Measurements from ENCODE around the gene AP1M1.
"Not testable (repeated sequence)": the region's sequence is repeated elsewhere in the genome, so short reads cannot be mapped to it uniquely, and the experiment has no call there.

AP1M1 gene
- 81.0 to 87.6 reads per million in 2 donors for total RNA-seq

DNA sequence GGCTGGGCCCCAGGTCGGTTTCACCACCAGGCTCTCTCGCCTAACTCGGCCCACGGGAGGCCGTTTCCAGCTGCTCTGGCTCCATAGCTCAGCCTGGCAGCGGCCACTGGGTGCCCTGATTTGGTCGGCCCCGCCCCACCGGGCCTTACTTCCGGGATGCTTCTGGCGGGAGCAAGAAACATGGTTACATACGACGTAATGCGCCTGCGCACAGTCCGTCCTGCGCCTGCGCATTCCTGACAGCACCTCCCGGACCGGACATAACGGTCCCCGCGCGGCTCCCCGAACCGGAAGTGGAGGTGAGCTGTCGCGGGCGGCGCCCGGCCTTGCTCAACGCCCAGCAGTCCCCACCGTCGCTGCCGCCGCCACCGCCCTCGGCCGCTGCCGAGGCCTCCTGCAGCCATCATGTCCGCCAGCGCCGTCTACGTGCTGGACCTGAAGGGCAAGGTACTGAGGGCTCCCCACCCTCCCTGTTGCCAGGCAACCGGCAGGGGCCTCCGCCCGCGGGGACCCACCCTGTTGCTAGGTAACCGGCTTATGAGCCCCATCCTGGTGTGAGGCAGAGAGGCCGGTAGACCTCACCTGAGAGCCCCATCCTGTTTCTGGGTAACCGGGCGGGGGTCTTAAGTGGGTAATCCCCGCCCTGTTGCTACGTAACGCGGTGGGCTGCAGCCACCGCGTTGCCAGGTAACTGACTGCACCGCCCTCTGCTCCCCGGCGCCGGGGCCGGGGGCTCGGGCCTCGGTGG, at the start of gene AP1M1:
Gene AP1M1, plus strand, starts transcription at position 290 of the 748 bp plus-strand sequence. Its CDS starts 116 bp downstream, at position 406.
- peak; percentile 97 for DNase-seq

GRCh38 chr19:16148443-16149229, 49.1 kb upstream of the AP1M1 start:
- DNase-seq = no peak

GRCh38 chr19:16153582-16154336, 44.0 kb upstream of the AP1M1 start:
- DNase-seq = no peak

DNA sequence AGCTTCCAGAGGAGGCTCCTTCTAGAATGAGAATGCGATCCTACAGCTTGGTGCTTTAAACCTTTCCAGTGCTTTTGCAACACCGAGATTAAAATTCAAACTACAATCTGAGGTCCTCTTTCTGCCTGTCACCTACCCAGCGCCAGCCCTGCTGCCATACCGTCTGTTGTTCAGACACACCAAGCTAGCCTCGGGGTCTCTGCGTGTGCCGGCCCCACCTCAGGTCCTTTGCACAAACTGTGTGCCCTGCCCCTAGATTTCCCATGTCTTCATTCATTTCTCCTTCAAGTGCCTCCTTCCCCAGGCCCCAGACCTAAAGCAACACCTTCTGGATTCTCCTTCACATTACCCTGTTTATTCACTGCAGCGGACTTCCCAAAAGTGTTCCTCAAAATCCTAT, 43.2 kb upstream of the AP1M1 start:
- DNase-seq = no peak

DNA sequence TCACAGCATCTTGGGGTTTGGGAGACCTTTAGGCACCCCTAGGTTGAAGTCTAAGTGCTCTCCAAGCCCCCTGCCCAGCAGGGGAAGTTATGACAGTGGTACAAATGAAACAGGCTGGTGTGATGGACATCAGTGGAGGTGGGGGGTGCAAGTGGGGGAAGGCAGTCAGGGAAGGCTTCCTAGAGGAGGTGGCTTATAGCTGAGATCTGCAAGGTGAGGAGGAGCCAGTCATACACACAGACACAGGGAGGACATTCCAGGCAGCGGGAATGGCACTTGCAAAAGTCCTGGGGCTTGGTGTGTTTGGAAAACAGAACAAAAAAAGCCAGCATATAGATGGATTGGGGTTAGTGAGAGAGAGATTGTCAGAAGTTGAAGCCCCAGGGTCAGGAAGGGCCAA, 42.6 kb upstream of the AP1M1 start:
- DNase-seq = no peak

DNA sequence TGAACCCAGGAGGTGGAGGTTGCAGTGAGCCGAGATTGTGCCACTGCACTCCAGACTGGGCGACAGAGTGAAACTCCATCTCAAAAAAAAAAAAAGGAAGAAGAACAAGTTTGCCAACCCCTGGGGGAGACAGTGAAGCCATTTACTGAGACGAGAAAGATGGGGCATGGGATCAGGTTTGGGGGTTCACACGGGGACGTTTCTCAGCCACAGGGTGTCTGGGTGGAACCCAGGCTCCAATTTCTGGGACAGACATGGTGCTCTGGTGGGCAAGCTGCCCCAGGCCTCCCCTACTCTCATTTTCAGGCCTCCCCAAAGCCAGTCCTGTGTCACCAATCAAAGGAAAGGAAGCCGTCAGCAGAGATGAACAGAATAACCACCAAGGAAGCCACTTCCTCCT, 40.8 kb upstream of the AP1M1 start:
- no peak for DNase-seq

- DNase-seq = no peak
Observed at GRCh38 chr19:16157601-16158000, 40.1 kb upstream of the AP1M1 start.

DNA sequence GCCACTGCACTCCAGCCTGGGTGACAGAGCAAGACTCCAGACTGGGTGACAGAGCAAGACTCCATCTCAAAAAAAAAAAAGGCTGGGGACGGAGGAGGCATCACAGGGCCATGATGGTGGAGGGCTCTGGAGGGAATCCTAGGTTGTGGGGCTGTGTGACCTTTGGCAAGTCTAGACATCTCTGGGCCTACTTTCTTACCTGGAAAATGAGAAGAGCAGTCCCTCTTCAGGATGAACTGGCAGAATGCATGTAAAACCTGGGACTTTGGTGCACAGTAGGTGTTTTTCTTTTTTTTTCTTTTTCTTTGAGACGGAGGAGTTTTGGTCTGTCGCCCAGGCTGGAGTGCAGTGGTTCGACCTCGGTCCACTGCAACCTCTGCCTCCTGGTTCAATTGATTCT, 38.1 kb upstream of the AP1M1 start:
- DNase-seq = no peak

- DNase-seq = no peak
Observed at GRCh38 chr19:16160445-16160942, 37.2 kb upstream of the AP1M1 start.

DNA sequence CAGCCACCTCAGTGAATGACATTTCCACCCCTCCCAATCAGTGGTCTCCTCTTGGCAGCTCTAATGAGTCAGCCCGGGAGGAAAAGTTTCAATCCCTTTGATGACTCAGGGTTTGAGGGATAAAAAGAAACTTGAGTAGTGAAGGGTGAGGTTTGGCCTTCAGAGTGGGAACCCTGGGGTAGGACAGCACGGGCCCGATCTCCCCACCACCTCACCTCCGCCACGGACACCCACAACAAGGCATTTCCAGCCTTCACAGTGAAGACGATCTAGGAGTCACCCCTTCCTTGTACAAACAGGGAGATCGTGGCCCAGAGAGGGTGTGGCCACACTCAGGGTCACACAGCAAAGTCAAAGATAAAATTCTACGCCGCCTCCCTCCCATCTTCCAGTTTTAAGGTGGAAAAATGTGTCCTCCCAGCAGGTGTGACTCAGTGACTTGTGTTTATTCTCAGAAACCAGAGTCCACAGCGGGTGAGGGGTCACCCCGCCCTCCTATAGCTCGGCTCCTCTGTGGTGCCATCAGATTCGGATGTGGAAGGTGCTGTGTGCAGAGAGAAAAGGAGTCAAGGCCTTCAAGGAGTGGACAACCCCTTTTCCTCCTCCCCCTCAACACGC, 36.7 kb upstream of the AP1M1 start:
- no peak for DNase-seq

- no peak for DNase-seq
Observed at GRCh38 chr19:16161840-16162239, 35.9 kb upstream of the AP1M1 start.

DNA sequence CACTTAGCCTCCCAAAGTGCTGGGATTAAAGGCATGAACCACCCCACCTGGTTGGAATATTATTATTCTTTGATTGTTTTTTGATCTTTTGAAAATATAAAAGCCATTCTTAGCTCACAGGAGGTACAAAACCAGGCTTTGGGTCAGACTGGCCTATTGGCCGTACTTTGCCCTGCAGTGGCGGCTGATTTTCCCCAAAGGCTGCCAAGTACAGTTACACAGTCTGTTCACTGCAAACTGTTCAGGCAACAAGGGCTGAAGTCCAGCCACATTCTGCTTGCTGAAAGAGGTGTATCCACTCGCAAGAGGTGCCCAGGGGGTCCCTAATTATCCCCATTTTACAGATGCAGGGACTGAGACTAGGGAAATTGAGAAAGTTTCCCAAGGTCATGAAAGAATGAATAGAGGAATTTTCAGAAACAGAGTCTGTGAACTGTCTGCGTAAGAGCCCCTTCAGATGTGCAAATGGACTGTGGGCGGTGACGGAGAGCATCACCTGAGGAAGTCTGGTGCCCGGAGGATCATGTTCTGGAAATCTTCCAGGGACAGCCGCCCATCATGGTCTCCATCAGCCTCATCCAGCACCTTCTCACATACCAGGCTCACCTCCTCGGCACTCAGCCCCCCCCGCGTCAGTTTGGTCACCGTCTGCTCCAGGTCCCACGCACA, 33.4 kb upstream of the AP1M1 start:
- DNase-seq = no peak

- DNase-seq = no peak
Observed at GRCh38 chr19:16166417-16166816, 31.3 kb upstream of the AP1M1 start.

DNA sequence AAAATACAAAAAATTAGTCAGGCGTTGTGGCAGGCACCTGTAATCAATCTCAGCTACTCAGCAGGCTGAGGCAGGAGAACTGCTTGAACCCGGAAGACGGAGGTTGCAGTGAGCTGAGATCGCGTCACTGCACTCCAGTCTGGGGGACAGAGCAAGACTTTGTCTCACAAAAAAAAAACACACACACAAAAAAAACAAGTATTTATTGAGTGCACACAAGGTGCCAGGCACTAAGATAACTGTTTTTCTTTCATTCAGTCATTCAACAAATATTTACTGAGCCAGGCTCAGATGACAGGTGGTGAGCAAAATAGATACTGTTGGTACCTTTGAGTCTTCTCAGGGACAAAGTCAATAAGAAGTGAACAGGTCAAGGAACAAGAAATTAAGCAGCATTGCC, 30.7 kb upstream of the AP1M1 start:
- no peak for DNase-seq

- DNase-seq = no peak
Observed at GRCh38 chr19:16168465-16169081, 29.1 kb upstream of the AP1M1 start.

DNA sequence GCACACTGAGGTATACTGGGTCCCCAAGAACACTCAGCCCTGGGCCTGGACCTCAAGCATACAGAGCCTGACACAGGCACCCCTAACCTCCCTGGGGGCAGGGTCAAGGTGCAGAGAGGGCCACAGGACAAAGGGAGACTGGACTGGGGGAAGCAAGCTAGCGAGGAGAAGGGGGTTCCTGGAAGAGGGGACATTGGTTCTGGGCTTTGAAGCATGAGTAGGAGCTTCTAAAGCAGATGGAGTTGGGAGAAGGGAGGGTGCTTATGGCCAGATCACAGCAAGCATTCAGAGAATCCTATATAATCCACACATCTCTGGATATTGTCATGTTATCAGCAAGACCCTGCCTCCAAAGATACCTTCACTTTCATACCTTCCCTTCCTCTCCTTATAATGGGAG, 27.6 kb upstream of the AP1M1 start:
- DNase-seq = no peak

DNA sequence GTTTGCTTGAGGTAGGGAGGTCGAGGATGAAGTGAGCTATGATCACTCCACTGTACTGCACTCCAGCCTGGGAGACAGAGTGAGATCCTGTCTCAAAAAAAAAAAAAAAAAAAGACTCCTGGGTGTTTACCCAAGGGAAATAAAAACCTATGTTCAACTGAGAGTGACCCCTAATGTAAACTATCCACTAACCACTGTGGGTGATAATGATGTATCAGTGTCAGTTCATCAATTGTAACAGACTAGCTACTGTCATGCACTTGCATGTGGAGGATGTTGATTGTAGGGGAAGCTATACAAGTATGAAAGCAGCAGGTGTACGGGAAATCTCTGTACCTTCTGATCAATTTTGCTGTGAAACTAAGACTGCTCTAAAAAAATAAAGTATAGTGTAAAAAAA, 21.8 kb upstream of the AP1M1 start:
- no peak for DNase-seq

- DNase-seq = not testable (repeated sequence)
Observed at GRCh38 chr19:16178866-16179265, 18.8 kb upstream of the AP1M1 start.

- no peak for DNase-seq
Observed at GRCh38 chr19:16180611-16181010, 17.1 kb upstream of the AP1M1 start.

GRCh38 chr19:16184665-16185122, 13.0 kb upstream of the AP1M1 start:
- no peak for DNase-seq

- DNase-seq = peak; percentile 66
Observed at GRCh38 chr19:16185123-16185767, 12.5 kb upstream of the AP1M1 start, which contains the start of gene FAM32A. FAM32A (plus strand) TSS chr19:16185410; CDS start chr19:16185443, 33 bp downstream.

All from activated gamma-delta T cell (primary cell).